Measurements from ENCODE around the gene ZNF133. TPM values are rescaled to one million over a fixed set of nuclear protein-coding genes. Genes with fewer than 3 reads are reported as not detected.
A peak's percentile ranks its signal among the peaks of the same experiment; 100 is the strongest.

The ZNF133 gene
- polyA plus RNA-seq, 1 experiment: 18.6 TPM

GRCh38 chr20:18284805-18285533 is 3.4 kb upstream of the ZNF133 start:
- no peaks in the 10 kb centered on the region for H3K36me3 ChIP-seq (ENCODE audit: control insufficient read depth, insufficient read depth, low read length)
- ChIA-PET CTCF (interaction anchor here (1.2 kb wide), 1 partner anchor 9 kb away, joined by 3 read pairs; no protein-coding TSS in a partner anchor), POLR2A (no interaction called here)
- no peak overlapping the region for H3K4me3 ChIP-seq (ENCODE audit: low read depth, low read length)
- TF ChIP-seq, protein P1, sequence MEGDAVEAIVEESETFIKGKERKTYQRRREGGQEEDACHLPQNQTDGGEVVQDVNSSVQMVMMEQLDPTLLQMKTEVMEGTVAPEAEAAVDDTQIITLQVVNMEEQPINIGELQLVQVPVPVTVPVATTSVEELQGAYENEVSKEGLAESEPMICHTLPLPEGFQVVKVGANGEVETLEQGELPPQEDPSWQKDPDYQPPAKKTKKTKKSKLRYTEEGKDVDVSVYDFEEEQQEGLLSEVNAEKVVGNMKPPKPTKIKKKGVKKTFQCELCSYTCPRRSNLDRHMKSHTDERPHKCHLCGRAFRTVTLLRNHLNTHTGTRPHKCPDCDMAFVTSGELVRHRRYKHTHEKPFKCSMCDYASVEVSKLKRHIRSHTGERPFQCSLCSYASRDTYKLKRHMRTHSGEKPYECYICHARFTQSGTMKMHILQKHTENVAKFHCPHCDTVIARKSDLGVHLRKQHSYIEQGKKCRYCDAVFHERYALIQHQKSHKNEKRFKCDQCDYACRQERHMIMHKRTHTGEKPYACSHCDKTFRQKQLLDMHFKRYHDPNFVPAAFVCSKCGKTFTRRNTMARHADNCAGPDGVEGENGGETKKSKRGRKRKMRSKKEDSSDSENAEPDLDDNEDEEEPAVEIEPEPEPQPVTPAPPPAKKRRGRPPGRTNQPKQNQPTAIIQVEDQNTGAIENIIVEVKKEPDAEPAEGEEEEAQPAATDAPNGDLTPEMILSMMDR (IDR thresholded peaks at IDR 0.05; ENCODE audit: insufficient read depth, low read depth, low read length): no peak
- H3K27me3 ChIP-seq (ENCODE audit: control insufficient read depth, insufficient read depth, low read length): peaks cover 1% of the 10 kb centered on the region; the same call in 1 of the 2 replicates
- no peak for DNase-seq (ENCODE audit: low read depth)

DNA sequence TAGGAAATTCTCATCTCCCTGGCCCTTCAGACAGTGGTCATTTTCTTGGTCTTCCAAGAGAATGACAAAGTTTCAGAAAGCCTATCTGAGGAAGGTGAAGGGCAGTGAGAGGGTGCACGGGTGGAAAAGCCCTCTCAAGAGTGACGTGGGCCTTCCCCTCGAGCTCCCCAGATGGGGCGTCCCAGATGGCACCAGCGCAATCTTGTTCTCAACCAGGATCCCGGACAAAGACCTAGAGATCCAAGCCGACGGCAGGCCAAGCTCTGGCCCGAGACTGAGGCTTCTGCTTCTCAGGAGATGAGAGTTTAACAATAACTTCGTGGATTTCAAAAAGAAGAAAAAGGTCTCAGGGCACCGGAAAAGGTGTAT is 797 bp upstream of the ZNF133 start:
- no peak for DNase-seq (ENCODE audit: low read depth)
- peaks cover 4% of the 10 kb centered on the region for H3K36me3 ChIP-seq (ENCODE audit: control insufficient read depth, insufficient read depth, low read length)
- POLR2A ChIA-PET: no interaction called here
- peak overlapping the region; percentile 90 for H3K4me3 ChIP-seq (ENCODE audit: low read depth, low read length)
- TF ChIP-seq, protein P1 (IDR thresholded peaks at IDR 0.05; ENCODE audit: insufficient read depth, low read depth, low read length): no peak
- H3K27me3 ChIP-seq (ENCODE audit: control insufficient read depth, insufficient read depth, low read length): no peaks in the 10 kb centered on the region
- CTCF ChIA-PET: interaction anchor here (1.0 to 1.4 kb wide), 4 partner anchors 9 to 15 kb away, joined by 3 to 4 read pairs (median 3); no protein-coding TSS in a partner anchor

DNA sequence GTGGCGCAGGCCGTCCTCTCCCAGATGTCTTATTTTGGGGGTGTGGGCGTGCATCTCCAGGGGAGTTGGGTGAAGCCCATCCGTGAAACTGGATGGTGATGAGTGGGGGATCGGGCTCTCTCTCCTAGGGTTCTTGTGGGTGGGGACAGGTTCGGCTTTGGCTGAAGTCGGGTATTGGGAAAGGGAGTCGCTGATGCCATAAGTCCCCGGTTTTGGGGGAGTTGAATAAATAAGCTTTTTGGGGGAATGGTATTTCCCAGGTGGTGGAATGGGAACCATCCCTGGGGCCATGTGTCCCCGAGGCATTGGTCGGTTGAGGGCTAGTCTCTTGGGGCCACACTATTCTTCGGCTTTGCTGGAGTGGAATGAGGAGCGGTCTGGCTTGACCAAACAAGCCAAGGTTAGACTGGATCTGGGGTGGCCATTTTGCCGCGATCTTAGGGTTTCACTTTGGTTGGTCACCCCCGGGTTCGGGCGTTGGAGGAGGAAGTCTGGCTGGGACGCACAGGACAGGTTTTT is 481 bp downstream of the ZNF133 start:
- TF ChIP-seq, protein P1 (IDR thresholded peaks at IDR 0.05; ENCODE audit: insufficient read depth, low read depth, low read length): no peak
- CTCF ChIA-PET: interaction anchor here (1.1 to 1.2 kb wide), 2 partner anchors 11 to 389 kb away, joined by 3 read pairs; no protein-coding TSS in a partner anchor
- peak overlapping the region; percentile 90 for H3K4me3 ChIP-seq (ENCODE audit: low read depth, low read length)
- POLR2A ChIA-PET: no interaction called here
- H3K36me3 ChIP-seq (ENCODE audit: control insufficient read depth, insufficient read depth, low read length): peaks cover 6% of the 10 kb centered on the region
- H3K27me3 ChIP-seq (ENCODE audit: control insufficient read depth, insufficient read depth, low read length): no peaks in the 10 kb centered on the region
- DNase-seq (ENCODE audit: low read depth): no peak

- H3K4me3 ChIP-seq (ENCODE audit: low read depth, low read length): peak overlapping the region; percentile 90
- H3K36me3 ChIP-seq (ENCODE audit: control insufficient read depth, insufficient read depth, low read length): peaks cover 6% of the 10 kb centered on the region
- DNase-seq (ENCODE audit: low read depth): no peak
- no peaks in the 10 kb centered on the region for H3K27me3 ChIP-seq (ENCODE audit: control insufficient read depth, insufficient read depth, low read length)
- TF ChIP-seq, protein P1 (IDR thresholded peaks at IDR 0.05; ENCODE audit: insufficient read depth, low read depth, low read length): no peak
- CTCF ChIA-PET: no interaction called here
- POLR2A ChIA-PET: no interaction called here
Observed at GRCh38 chr20:18289306-18289705, 979 bp downstream of the ZNF133 start.

DNA sequence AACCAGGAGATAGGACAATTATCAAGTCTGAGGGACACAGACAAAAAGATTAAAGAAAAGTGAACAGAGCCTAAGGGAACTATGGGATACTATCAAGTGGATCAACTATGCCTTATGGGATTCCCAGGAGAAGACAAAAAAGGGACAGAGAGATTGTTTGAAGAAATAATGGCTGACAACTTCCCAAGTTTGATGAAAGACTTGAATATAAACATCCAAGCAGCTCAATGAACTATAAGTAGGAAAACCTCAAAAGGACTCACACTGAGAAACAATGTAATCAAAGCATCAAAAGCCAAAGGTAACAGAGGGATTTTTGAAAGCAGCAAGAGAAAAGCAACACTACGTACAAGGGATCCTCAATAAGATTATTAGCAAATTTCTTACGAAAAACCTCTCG is 11.0 kb downstream of the ZNF133 start:
- no peaks in the 10 kb centered on the region for H3K36me3 ChIP-seq (ENCODE audit: control insufficient read depth, insufficient read depth, low read length)
- TF ChIP-seq, protein P1 (IDR thresholded peaks at IDR 0.05; ENCODE audit: insufficient read depth, low read depth, low read length): no peak
- no peak overlapping the region for H3K4me3 ChIP-seq (ENCODE audit: low read depth, low read length)
- H3K27me3 ChIP-seq (ENCODE audit: control insufficient read depth, insufficient read depth, low read length): no peaks in the 10 kb centered on the region
- CTCF ChIA-PET: interaction anchor here (0.7 kb wide), 1 partner anchor 203 kb away, joined by 3 read pairs; no protein-coding TSS in a partner anchor
- POLR2A ChIA-PET: no interaction called here
- DNase-seq (ENCODE audit: low read depth): no peak
